ENCODE data around the gene NHSL2. TPM values are rescaled to one million over a fixed set of nuclear protein-coding genes. Genes with fewer than 3 reads are reported as not detected.

Gene NHSL2
- total and polyA plus RNA-seq, 2 of the 13 experiments (the other 11 are each of a cell fraction or from before 2014, with no cell fraction given): not detected

- TF ChIP-seq HOXA3 (CRISPR knock-in tag; IDR thresholded peaks at IDR 0.05): no peak
These were observed 212.1 kb downstream of the NHSL2 start (continued) for GRCh38 chrX:72122621-72123337.

GRCh38 chrX:72123471-72124185 is 213.0 kb downstream of the NHSL2 start:
- Histone ChIP-seq H3K4me3 (replicated peaks in 1 of 3; ENCODE audit: insufficient read depth in 1 of 3, low read depth in 2 of 3, low read length in 3 of 3) (no peak overlapping the region), H2AFZ (ENCODE audit: low read length) (no peak overlapping the region), H3K79me2 (ENCODE audit: insufficient read depth, low read length) (no peaks in the 10 kb centered on the region), H3K9ac (ENCODE audit: insufficient read depth, low read depth, low read length) (no peak overlapping the region), H3K36me3 (replicated peaks in 1 of 2; ENCODE audit: control insufficient read depth in 1 of 2, insufficient read depth in 2 of 2, low read length in 2 of 2) (no peaks in the 10 kb centered on the region), H3K9me3 (ENCODE audit: low read length) (no peaks in the 10 kb centered on the region), H4K20me1 (ENCODE audit: insufficient read depth, low read length) (no peaks in the 10 kb centered on the region), H3K27ac (ENCODE audit: extremely low read length, insufficient read depth, low read length) (no peak overlapping the region), H3K4me2 (ENCODE audit: low read depth, low read length) (no peak overlapping the region), H3K4me1 (ENCODE audit: insufficient read depth, low read length) (no peaks in the 10 kb centered on the region), H3K27me3 (ENCODE audit: control insufficient read depth in 1 of 2, insufficient read depth in 2 of 2, low read length in 2 of 2) (no peaks in the 10 kb centered on the region)
- no TSS peak for BruUV-seq (replicated peaks)
- intact Hi-C loops (cut with micrococcal nuclease; ENCODE audit: unreplicated experiment): no loop called here
- no peak for ATAC-seq
- FAIRE-seq: no peak
- ChIA-PET POLR2A (no interaction called here), CTCF (ENCODE audit: low intra/inter-chr PET ratio, low total read pairs) (no interaction called here)
- WGBS (ENCODE audit: low lambda C conversion rate): 60% methylated on average over 3 of the region's 11 CpGs
- DNase-seq (ENCODE audit: low spot score): no peak
- in situ Hi-C loops (cut with HindIII; ENCODE audit: extremely low pct_ligation_motif_present, low pct_unique_long_range_greater_than_20kb): loop anchor here (10.0 kb wide), 1 partner anchor 129 kb away; no protein-coding TSS in a partner anchor
- TF ChIP-seq ZNF513 (CRISPR knock-in tag; conservative IDR thresholded peaks at IDR 0.05) (no peak), TAF15 (IDR thresholded peaks at IDR 0.05; ENCODE audit: low read depth, low read length, poor library complexity, severe bottlenecking) (no peak), ZC3H4 (CRISPR knock-in tag; IDR thresholded peaks at IDR 0.05; ENCODE audit: borderline replicate concordance) (no peak), CSRNP2 (CRISPR knock-in tag; conservative IDR thresholded peaks at IDR 0.05; ENCODE audit: low read depth) (no peak), CEBPG (CRISPR knock-in tag; IDR thresholded peaks at IDR 0.05) (no peak), ZNF766 (CRISPR knock-in tag; IDR thresholded peaks at IDR 0.05; ENCODE audit: borderline replicate concordance) (no peak), ZNF335 (CRISPR knock-in tag; IDR thresholded peaks at IDR 0.05) (no peak), NCOA2 (CRISPR knock-in tag; IDR thresholded peaks at IDR 0.05) (no peak), NFE2L2 (IDR thresholded peaks at IDR 0.05; ENCODE audit: low read length) (no peak)

All from HepG2 (cell line).